Measurements from ENCODE around the gene PRKCA.

DNA sequence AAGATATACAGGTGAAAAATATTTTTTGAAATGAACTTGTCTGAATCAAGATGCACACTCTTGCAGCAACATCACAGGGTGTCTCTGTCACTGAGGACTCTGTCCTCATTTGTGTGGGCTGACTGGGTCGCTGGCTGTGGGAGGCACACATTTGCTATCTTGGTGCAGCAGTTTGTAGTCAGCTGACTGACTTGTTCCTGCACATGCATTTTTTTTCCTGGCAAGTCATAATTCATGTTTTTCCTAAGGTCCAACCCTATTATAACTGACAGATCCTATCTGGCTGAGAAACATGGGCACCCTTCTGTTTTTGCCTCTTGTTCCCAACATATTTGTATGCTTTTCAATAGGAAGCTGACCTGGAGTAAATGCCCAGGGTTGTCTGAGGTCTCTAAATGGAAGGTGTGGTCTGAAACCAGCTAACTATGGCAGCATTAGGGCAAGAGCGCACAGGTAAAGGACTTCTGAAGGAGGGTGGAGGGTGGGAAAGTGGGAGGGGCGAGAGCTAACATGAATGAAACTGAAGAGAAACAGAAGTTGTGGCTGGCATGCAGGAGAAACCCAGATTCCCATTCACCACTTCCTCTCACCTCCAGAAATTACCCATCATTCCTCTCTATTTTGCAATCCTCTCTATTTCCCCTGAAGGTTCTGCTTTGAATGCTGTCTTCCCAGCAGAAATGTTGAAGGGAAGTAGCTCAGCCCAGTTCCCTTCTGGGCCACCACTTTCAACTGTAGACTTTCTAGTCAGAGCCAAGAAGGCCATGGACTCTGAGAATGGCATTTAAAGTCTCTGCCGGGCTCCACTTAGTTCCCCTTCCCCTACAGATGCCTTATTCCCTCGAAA lies 166.1 kb downstream of the PRKCA start:
- TF ChIP-seq, protein P1, sequence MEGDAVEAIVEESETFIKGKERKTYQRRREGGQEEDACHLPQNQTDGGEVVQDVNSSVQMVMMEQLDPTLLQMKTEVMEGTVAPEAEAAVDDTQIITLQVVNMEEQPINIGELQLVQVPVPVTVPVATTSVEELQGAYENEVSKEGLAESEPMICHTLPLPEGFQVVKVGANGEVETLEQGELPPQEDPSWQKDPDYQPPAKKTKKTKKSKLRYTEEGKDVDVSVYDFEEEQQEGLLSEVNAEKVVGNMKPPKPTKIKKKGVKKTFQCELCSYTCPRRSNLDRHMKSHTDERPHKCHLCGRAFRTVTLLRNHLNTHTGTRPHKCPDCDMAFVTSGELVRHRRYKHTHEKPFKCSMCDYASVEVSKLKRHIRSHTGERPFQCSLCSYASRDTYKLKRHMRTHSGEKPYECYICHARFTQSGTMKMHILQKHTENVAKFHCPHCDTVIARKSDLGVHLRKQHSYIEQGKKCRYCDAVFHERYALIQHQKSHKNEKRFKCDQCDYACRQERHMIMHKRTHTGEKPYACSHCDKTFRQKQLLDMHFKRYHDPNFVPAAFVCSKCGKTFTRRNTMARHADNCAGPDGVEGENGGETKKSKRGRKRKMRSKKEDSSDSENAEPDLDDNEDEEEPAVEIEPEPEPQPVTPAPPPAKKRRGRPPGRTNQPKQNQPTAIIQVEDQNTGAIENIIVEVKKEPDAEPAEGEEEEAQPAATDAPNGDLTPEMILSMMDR (IDR thresholded peaks at IDR 0.05), result no peak
- no peak for TF ChIP-seq POLR2A (IDR thresholded peaks at IDR 0.05)
